Body of pancreas (tissue), 4 donors: ENCODE results near the gene AKT3.

Experiments
- CTCF ChIP-seq, 7 experiments: fragments of 450-650 bp in 4 of 7; fragments of 200-600 bp in 3 of 7; sonication (generic) in 3 of 7; IDR thresholded peaks; one replicate each; pipeline ENCODE4 v1.5.1; 2016 to 2019; ENCODE audit warnings: antibody characterized with exemption in 7 of 7
- POLR2A ChIP-seq, 3 donors: fragments of 450-650 bp; IDR thresholded peaks; one replicate each; pipeline ENCODE4 v1.6.1; 2016; ENCODE audit warnings: antibody characterized with exemption in 3 of 3, mild to moderate bottlenecking in 2 of 3

DNA sequence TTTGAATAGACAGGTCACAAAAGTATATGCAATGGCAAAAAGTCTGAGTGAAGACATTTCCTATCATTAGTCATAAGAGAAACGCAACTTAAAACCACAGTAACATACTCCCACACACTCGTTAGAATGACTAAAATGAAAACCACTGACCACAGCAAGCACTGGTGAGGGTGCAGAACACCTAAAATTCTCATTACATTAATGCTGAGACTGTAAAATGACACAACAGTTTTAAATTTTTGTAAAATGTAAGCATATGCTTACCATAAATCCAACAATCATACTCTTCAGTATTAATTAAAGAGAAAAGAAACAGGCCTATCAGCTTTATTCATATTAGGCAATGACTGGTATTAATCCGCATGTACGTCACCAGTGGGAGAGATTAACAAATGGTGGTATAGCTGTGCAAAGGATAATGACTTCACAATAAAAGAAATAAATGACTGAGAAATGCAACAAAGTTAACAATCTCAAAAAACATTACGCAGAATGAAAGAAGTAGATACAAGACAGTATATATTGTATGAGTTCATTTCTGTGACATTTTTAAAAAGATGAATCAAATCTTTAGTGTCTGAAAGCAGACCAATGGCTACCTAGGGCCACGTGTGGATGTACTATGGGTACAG is 253.5 kb downstream of the AKT3 start:
- TF ChIP-seq CTCF (IDR thresholded peaks at IDR 0.05): no peak
- no peak for TF ChIP-seq POLR2A (IDR thresholded peaks at IDR 0.05)
